GM12878 (cell line): ENCODE measurements around the gene SULT2B1. TPM values are rescaled to one million over a fixed set of nuclear protein-coding genes. Genes with fewer than 3 reads are reported as not detected.

Experiments used
- ATAC-seq: fragments of 200-7000 bp; cut with Tn5 transposase; 3 replicates; pipeline ENCODE4 v1.9.1; 2020; ENCODE audit warnings: mild to moderate bottlenecking, moderate library complexity
- BruUV-seq: library from RNA; stranded (reverse); fragments of 400-500 nt; replicated peaks from 2 replicates; lab custom pipeline; 2021; lab: Mats Ljungman, UMichigan
- CTCF ChIA-PET: fragments of 300-600 bp; sonication (Branson Sonifier 250); formaldehyde crosslinking; extraction: SDS; loops from one replicate; lab custom pipeline; 2021; ENCODE audit warnings: inconsistent platforms; lab: Yijun Ruan, JAX
- POLR2A ChIA-PET: fragments of 350-600 bp; formaldehyde crosslinking; extraction: SDS; loops from one replicate; lab custom pipeline; 2021; ENCODE audit warnings: inconsistent platforms; lab: Charles Lee
- RAD21 ChIA-PET: fragments of 300-600 bp; sonication (Branson Sonifier 250); formaldehyde crosslinking; loops from one replicate; lab custom pipeline; 2023; ENCODE audit warnings: antibody characterized with exemption; ENCODE audit not compliant: unreplicated experiment; lab: Charles Lee
- SMC1A ChIA-PET: fragments of 300-600 bp; sonication (Branson Sonifier 250); formaldehyde crosslinking; loops from one replicate; lab custom pipeline; 2023; ENCODE audit not compliant: unreplicated experiment, uncharacterized antibody; lab: Charles Lee
- DNase-seq: peaks from one replicate; pipeline ENCODE4 v3.0.0-alpha.2; 2011; ENCODE audit warnings: low read depth, low spot score
- FAIRE-seq: peaks from 3 replicates; lab custom pipeline; 2011; peaks lifted over from hg19 to GRCh38; lab: Jason Lieb, UNC
- H2AFZ ChIP-seq: 2 replicates; pipeline ENCODE4 v1.6.0; 2011; ENCODE audit warnings: low read depth, low read length, control low read depth; ENCODE audit not compliant: control insufficient read depth
- H3K27ac ChIP-seq: 2 replicates; pipeline ENCODE4 v1.5.1; 2011; ENCODE audit warnings: control low read depth; ENCODE audit not compliant: control insufficient read depth, insufficient read depth
- H3K27me3 ChIP-seq, 2 experiments: replicated peaks in 1 of 2; 2 replicates each; pipeline versions ENCODE4 v1.6.0 to v1.6.1; 2011; ENCODE audit warnings: low read length in 1 of 2; ENCODE audit not compliant: control insufficient read depth in 2 of 2, insufficient read depth in 2 of 2
- H3K36me3 ChIP-seq, 2 experiments: 2 replicates each; pipeline ENCODE4 v1.5.1; 2011; ENCODE audit warnings: low read length in 1 of 2; ENCODE audit not compliant: control insufficient read depth in 2 of 2, insufficient read depth in 2 of 2
- H3K4me1 ChIP-seq: 2 replicates; pipeline ENCODE4 v1.6.1; 2011; ENCODE audit warnings: mild to moderate bottlenecking, low read length, moderate library complexity, mixed read lengths; ENCODE audit not compliant: control insufficient read depth, insufficient read depth
- H3K4me2 ChIP-seq: 2 replicates; pipeline ENCODE4 v1.6.0; 2011; ENCODE audit warnings: control low read depth; ENCODE audit not compliant: control insufficient read depth, insufficient read depth
- H3K4me3 ChIP-seq: fragments of 200-600 bp; sonication (generic); 2 replicates; pipeline ENCODE4 v1.5.1; 2016
- H3K79me2 ChIP-seq: 2 replicates; pipeline ENCODE4 v1.6.0; 2011; ENCODE audit warnings: low read length; ENCODE audit not compliant: control insufficient read depth, insufficient read depth
- H3K9ac ChIP-seq: 2 replicates; pipeline ENCODE4 v1.8.0; 2011; ENCODE audit warnings: low read length, control low read depth, mixed read lengths; ENCODE audit not compliant: control insufficient read depth, insufficient read depth
- H3K9me3 ChIP-seq: replicated peaks from 3 replicates; pipeline ENCODE4 v1.5.1; 2011; ENCODE audit warnings: mild to moderate bottlenecking, low read length; ENCODE audit not compliant: control insufficient read depth, insufficient read depth
- H4K20me1 ChIP-seq: 2 replicates; pipeline ENCODE4 v1.6.0; 2011; ENCODE audit not compliant: control insufficient read depth, insufficient read depth
- CBFB ChIP-seq: IDR thresholded peaks from 2 replicates; pipeline ENCODE4 v1.6.1; 2016; ENCODE audit warnings: antibody characterized with exemption, low read depth
- CHD2 ChIP-seq: IDR thresholded peaks from 2 replicates; pipeline ENCODE4 v1.6.1; 2011; ENCODE audit warnings: low read depth, low read length, improper control_type of control experiment, borderline replicate concordance
- EGR1 ChIP-seq, 2 experiments: IDR thresholded peaks; 1 replicate in 1 of 2; 2 replicates in 1 of 2; pipeline ENCODE4 v1.6.1; 2011 to 2012; ENCODE audit warnings: low read depth in 2 of 2, low read length in 2 of 2, borderline replicate concordance in 1 of 2, mild to moderate bottlenecking in 1 of 2, moderate library complexity in 1 of 2
- ETV6 ChIP-seq, 2 experiments: fragments of 450-650 bp in 1 of 2; IDR thresholded peaks in 1 of 2; conservative IDR thresholded peaks in 1 of 2; 2 replicates each; pipeline ENCODE4 v1.6.1; 2014; ENCODE audit warnings: antibody characterized with exemption in 1 of 2, borderline replicate concordance in 1 of 2, low read depth in 1 of 2, mild to moderate bottlenecking in 1 of 2, moderate library complexity in 1 of 2
- EZH2 ChIP-seq: IDR thresholded peaks from 2 replicates; pipeline ENCODE4 v1.6.1; 2012; ENCODE audit warnings: low read depth, mild to moderate bottlenecking, control low read depth, inconsistent platforms, low read length, borderline replicate concordance; ENCODE audit not compliant: control insufficient read depth
- FOXK2 ChIP-seq: fragments of 450-650 bp; IDR thresholded peaks from 2 replicates; pipeline ENCODE4 v1.6.1; 2017; ENCODE audit warnings: mild to moderate bottlenecking, moderate library complexity
- RAD51 ChIP-seq: fragments of 450-650 bp; IDR thresholded peaks from 2 replicates; pipeline ENCODE4 v1.6.1; 2016; ENCODE audit warnings: moderate library complexity, mild to moderate bottlenecking, inconsistent platforms
- RUNX3 ChIP-seq: IDR thresholded peaks from 2 replicates; pipeline ENCODE4 v1.6.1; 2012; ENCODE audit warnings: low read length, inconsistent platforms
- SREBF2 ChIP-seq: IDR thresholded peaks from 2 replicates; pipeline ENCODE4 v1.6.1; 2012; ENCODE audit warnings: mild to moderate bottlenecking, low read length
- STAT3 ChIP-seq: IDR thresholded peaks from 2 replicates; pipeline ENCODE4 v1.6.1; 2011; ENCODE audit warnings: low read depth, low read length, improper control_type of control experiment
- TCF7 ChIP-seq: IDR thresholded peaks from 2 replicates; pipeline ENCODE4 v1.6.1; 2014; ENCODE audit warnings: antibody characterized with exemption, borderline replicate concordance
- YY1 ChIP-seq: IDR thresholded peaks from 2 replicates; pipeline ENCODE4 v1.6.1; 2011; ENCODE audit warnings: low read depth, mild to moderate bottlenecking, low read length
- ZNF217 ChIP-seq: fragments of 450-650 bp; IDR thresholded peaks from 2 replicates; pipeline ENCODE4 v1.6.1; 2017; ENCODE audit warnings: antibody characterized with exemption, mild to moderate bottlenecking
- WGBS: methylation state at CpG from one replicate; pipeline ENCODE4 v1.1.6; 2016; ENCODE audit warnings: low lambda C conversion rate; ENCODE audit not compliant: insufficient replicate concordance, insufficient coverage; ENCODE audit errors: missing lambda C conversion rate; 5-methylcytosine and 5-hydroxymethylcytosine counted together
- in situ Hi-C: fragments of 300-500 bp; cut with MboI; formaldehyde crosslinking; loops from 9 replicates; pipeline ENCODE4 v1.14.3; 2018; ENCODE audit warnings: mixed read lengths
- intact Hi-C: fragments of 100-400 bp; cut with micrococcal nuclease; formaldehyde crosslinking; loops from one replicate; pipeline ENCODE4 v1.14.2; 2022; ENCODE audit not compliant: unreplicated experiment
- polyA plus RNA-seq, 11 experiments: library from polyadenylated mRNA; depleted of rRNA in 4 of 11; unstranded in 6 of 11; stranded (reverse) in 5 of 11; fragments of >200 nt; fragmentation: Nextera tagmentation in 4 of 11; fragmentation: Illumina TruSeq in 1 of 11; extraction: Ambion mirVana in 4 of 11; extraction: Trizol in 1 of 11; gene quantifications; 1 replicate in 1 of 11; 2 replicates in 10 of 11; pipeline versions ENCODE4 v1.2.1 to v1.2.3, GENCODE V29; 2011 to 2016; ENCODE audit warnings: inconsistent platforms in 2 of 11, missing spikeins in 2 of 11, low read depth in 1 of 11
- total RNA-seq, 4 experiments: library from RNA; depleted of rRNA in 3 of 4; stranded (reverse); fragments of >200 nt in 3 of 4; fragmentation: Illumina TruSeq in 1 of 4; extraction: Trizol in 1 of 4; gene quantifications; 2 replicates each; pipeline versions ENCODE4 v1.2.1 to v1.2.3, GENCODE V29; 2013 to 2021
- TF ChIP-seq, protein P1 (sequence below): fragments of 450-650 bp; formaldehyde crosslinking; IDR thresholded peaks from 2 replicates; pipeline ENCODE4 v1.5.0; 2022; ENCODE audit warnings: mild to moderate bottlenecking, missing genetic modification characterization
- TF ChIP-seq, protein P2 (sequence below): fragments of 450-650 bp; IDR thresholded peaks from 2 replicates; pipeline ENCODE4 v1.6.1; 2016; ENCODE audit warnings: mild to moderate bottlenecking

Gene SULT2B1
- total and polyA plus RNA-seq, 10 of the 15 experiments (the other 5 are each of a cell fraction or from before 2014, with no cell fraction given) = 0.11 to 0.14 TPM; not detected in 8

DNA sequence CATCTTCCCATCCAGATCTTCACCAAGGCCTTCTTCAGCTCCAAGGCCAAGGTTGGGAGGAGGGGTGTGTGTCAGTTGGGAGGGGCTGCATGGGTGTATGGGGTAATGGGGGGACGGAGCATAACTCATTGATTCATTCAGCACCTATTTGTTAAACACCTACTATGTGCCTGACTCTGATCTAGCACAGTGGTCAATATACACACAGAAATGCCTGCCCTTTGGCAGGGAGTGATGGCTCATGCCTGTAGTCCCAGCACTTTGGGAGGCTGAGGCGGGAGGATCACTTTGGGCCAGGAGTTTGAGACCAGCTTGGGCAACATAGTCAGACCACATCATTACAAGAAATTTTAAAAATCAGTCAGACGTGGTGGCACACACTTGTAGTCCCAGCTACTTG, 35.4 kb downstream of the SULT2B1 start:
- Histone ChIP-seq H2AFZ (no peak overlapping the region), H3K4me3 (no peak overlapping the region), H3K4me2 (no peak overlapping the region), H3K36me3 (no peaks in the 10 kb centered on the region), H3K4me1 (peaks cover 4% of the 10 kb centered on the region)
- intact Hi-C loops (no loop called here), in situ Hi-C loops (loop anchor here (5.0 kb wide), 1 partner anchor 270 kb away; no protein-coding TSS in a partner anchor)
- no TSS peak for BruUV-seq
- RAD21 ChIA-PET = interaction anchor here (0.6 to 6.8 kb wide), 8 partner anchors 21 to 273 kb away, joined by 3 to 69 read pairs (median 3); no protein-coding TSS in a partner anchor
- DNase-seq = no peak
- no peak for ATAC-seq
- CTCF ChIA-PET = interaction anchor here (0.7 to 9.9 kb wide), 7 partner anchors 21 to 967 kb away, joined by 3 to 155 read pairs (median 9); no protein-coding TSS in a partner anchor
- TF ChIP-seq EZH2 = no peak
- no peak for TF ChIP-seq RUNX3
- TF ChIP-seq, protein P1, sequence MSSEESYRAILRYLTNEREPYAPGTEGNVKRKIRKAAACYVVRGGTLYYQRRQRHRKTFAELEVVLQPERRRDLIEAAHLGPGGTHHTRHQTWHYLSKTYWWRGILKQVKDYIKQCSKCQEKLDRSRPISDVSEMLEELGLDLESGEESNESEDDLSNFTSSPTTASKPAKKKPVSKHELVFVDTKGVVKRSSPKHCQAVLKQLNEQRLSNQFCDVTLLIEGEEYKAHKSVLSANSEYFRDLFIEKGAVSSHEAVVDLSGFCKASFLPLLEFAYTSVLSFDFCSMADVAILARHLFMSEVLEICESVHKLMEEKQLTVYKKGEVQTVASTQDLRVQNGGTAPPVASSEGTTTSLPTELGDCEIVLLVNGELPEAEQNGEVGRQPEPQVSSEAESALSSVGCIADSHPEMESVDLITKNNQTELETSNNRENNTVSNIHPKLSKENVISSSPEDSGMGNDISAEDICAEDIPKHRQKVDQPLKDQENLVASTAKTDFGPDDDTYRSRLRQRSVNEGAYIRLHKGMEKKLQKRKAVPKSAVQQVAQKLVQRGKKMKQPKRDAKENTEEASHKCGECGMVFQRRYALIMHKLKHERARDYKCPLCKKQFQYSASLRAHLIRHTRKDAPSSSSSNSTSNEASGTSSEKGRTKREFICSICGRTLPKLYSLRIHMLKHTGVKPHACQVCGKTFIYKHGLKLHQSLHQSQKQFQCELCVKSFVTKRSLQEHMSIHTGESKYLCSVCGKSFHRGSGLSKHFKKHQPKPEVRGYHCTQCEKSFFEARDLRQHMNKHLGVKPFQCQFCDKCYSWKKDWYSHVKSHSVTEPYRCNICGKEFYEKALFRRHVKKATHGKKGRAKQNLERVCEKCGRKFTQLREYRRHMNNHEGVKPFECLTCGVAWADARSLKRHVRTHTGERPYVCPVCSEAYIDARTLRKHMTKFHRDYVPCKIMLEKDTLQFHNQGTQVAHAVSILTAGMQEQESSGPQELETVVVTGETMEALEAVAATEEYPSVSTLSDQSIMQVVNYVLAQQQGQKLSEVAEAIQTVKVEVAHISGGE (CRISPR knock-in tag) = no peak
- TF ChIP-seq, protein P2, sequence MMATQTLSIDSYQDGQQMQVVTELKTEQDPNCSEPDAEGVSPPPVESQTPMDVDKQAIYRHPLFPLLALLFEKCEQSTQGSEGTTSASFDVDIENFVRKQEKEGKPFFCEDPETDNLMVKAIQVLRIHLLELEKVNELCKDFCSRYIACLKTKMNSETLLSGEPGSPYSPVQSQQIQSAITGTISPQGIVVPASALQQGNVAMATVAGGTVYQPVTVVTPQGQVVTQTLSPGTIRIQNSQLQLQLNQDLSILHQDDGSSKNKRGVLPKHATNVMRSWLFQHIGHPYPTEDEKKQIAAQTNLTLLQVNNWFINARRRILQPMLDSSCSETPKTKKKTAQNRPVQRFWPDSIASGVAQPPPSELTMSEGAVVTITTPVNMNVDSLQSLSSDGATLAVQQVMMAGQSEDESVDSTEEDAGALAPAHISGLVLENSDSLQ = no peak
- TF ChIP-seq YY1 = no peak
- no peak for TF ChIP-seq SREBF2
- TF ChIP-seq TCF7 = no peak
- TF ChIP-seq ZNF217 = no peak
- TF ChIP-seq FOXK2 = no peak
- TF ChIP-seq STAT3 = no peak
- no peak for TF ChIP-seq CBFB
- TF ChIP-seq CHD2 = no peak
- no peak for TF ChIP-seq EGR1 (IDR thresholded peaks at IDR 0.05; ENCODE audit: borderline replicate concordance in 1 of 2, low read depth in 2 of 2, low read length in 2 of 2)
- TF ChIP-seq RAD51 = no peak
- TF ChIP-seq ETV6 (conservative IDR thresholded peaks at IDR 0.05 in 1 of 2, IDR thresholded peaks at IDR 0.05 in 1 of 2; ENCODE audit: borderline replicate concordance in 1 of 2, low read depth in 1 of 2) = no peak
- TF ChIP-seq, all 136 proteins: peak for 0
- Histone ChIP-seq H3K79me2 (no peaks in the 10 kb centered on the region), H3K27ac (no peak overlapping the region), H3K9ac (no peak overlapping the region), H3K27me3 (no peaks in the 10 kb centered on the region), H3K9me3 (no peaks in the 10 kb centered on the region), H4K20me1 (no peaks in the 10 kb centered on the region)
- SMC1A ChIA-PET = interaction anchor here (1.6 kb wide), 1 partner anchor 82 kb away, joined by 4 read pairs; no protein-coding TSS in a partner anchor
- FAIRE-seq = no peak
- POLR2A ChIA-PET = interaction anchor here (0.5 kb wide), 2 partner anchors 46 to 54 kb away, joined by 3 to 5 read pairs; no protein-coding TSS in a partner anchor
- WGBS = 54% methylated on average over 3 of the region's 3 CpGs
